ENCODE measurements around the gene TRIM47. TPM values are rescaled to one million over a fixed set of nuclear protein-coding genes. Genes with fewer than 3 reads are reported as not detected.
"Not testable (repeated sequence)": the region's sequence is repeated elsewhere in the genome, so short reads cannot be mapped to it uniquely, and the experiment has no call there.

Gene TRIM47
- polyA plus RNA-seq, 4 donors = 6.4 to 10.1 (median 7.9) TPM

- no peak for DNase-seq (ENCODE audit: low read depth in 4 of 4, low spot score in 3 of 4)
These were observed 14.3 kb upstream of the TRIM47 start for GRCh38 chr17:75892556-75893224.

DNA sequence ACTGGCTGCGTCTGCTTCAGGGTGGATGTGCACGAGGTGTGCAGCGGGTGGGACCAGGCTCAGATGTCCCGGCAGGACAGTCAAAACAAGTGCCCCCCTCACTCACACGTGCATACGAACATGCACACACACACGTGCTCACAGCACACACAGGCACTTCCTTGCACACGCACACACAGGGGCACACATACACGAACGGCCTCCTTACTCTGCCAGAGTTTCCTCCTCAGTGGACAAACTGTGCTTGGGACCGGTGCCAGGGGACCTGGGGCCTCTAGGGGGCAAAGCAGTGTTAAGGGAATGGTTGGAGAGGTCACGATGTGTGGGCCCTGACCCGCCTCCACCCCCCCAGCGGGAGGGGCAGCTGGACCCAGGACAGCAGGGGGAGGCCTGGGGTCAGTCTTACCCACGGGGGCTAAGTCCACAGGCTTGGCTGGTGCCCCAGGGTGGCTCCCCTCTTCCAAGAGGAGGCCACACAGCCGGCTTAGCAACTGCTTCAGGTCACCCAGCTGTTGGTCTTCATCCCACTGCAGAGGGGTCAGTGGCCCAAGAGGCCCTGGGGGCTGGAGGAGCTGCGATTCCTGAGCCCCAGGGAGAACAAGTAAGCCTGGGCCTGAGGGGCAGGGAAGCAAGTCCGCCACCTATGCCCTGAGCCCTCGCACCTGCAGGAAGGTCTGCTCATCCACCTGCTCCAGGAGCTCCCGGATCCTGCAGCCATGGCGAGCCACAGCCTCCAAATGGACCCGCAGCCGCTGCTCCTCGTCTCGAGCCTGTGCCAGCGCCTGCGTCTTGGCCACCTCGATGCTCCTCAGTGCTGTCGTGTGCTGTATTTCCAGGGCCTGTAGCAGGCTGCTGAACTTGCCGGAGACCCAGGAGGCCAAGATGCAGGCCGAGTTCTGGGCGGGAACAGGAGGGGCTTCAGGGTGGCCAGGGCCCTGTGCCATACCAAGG, 13.5 kb upstream of the TRIM47 start:
- no peak for DNase-seq (ENCODE audit: low read depth in 4 of 4, low spot score in 3 of 4)

- no peak for DNase-seq (ENCODE audit: low read depth in 4 of 4, low spot score in 3 of 4)
These were observed 12.7 kb upstream of the TRIM47 start for GRCh38 chr17:75891022-75891604.

GRCh38 chr17:75889454-75889853, 11.1 kb upstream of the TRIM47 start:
- DNase-seq (ENCODE audit: low read depth in 4 of 4, low spot score in 3 of 4) = no peak

GRCh38 chr17:75888484-75888883, 10.1 kb upstream of the TRIM47 start:
- no peak for DNase-seq (ENCODE audit: low read depth in 4 of 4, low spot score in 3 of 4)

DNA sequence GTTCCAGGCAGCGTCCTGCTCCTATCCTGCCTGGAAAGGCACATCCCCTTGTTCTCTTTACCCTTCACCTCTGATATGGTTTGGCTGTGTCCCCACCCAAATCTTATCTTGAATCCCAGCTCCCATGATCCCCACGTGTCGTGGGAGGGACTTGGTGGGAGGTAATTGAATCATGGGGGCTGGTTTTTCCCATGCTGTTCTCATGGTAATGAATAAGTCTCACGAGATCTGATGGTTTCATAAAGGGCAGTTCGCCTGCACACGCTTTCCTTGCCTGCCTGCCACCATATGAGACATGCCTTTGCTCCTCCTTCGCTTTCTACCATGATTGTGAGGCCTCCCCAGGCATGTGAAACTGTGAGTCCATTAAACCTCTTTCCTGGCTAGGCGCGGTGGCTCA, 7.5 kb upstream of the TRIM47 start:
- not testable (repeated sequence) for DNase-seq (ENCODE audit: low read depth in 4 of 4, low spot score in 3 of 4)

DNA sequence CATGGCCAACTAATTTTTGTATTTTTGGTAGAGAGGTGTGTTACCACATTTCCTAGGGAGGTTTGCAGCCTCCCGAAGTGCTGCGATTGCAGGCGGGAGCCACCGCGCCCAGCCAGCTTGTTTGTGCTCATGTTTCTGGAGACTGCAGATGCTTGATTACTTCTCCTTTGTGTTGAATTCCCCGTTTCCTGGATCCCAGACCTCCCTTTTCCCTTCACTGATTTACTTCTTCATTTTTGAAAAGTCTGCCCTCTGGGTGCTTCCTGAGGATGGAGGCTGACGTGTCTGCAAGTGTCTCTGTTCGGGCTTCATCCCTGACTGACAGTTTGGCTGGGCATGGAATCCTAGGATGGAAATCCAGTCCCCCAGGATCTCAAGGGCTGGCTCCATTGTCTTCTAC, 7.0 kb upstream of the TRIM47 start:
- no peak for DNase-seq (ENCODE audit: low read depth in 4 of 4, low spot score in 3 of 4)

- DNase-seq (ENCODE audit: low read depth in 4 of 4, low spot score in 3 of 4) = no peak
These were observed 3.5 kb upstream of the TRIM47 start for GRCh38 chr17:75881678-75882454.

GRCh38 chr17:75880266-75880665, 1.9 kb upstream of the TRIM47 start:
- no peak for DNase-seq (ENCODE audit: low read depth in 4 of 4, low spot score in 3 of 4)

GRCh38 chr17:75877752-75878173, 618 bp downstream of the TRIM47 start:
- DNase-seq (ENCODE audit: low read depth in 4 of 4, low spot score in 3 of 4) = no peak

GRCh38 chr17:75876938-75877751, 1.2 kb downstream of the TRIM47 start:
- DNase-seq (ENCODE audit: low read depth in 4 of 4, low spot score in 3 of 4) = no peak

DNA sequence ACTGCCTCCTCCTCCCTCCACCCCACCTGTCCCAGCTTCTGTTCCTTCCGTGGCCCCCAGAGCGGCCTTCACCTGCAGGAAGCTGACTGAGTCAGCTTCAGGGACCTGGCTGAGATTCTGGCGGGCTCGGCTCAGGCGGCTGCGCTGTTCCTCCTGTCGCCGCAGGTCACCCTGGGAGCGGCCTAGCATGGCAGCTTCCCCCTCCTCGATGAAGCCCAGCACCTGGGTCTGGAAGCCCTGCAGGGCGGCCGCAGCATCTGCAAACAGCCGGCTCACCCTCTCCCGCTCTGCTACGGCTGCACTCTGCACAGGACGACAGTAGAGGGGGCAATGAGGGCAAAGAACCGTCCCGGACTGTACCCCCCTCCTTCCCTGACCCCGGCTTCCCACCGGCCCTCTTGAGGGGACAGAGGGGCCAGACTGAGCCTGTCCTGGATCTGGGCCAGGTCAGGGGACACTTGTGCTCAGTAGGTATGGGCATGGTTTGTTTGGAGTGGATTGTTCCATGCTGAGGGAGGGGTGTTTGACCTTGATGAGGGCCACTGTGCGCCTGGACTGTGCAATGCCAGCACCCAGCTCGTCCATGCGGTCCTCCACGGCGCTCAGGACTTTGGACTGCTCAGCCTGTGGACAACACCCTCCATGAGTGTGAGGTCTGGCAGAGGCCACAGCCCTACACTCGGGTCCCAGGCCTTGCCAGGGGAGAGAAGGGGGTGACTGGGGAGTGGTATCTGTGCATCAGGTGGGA, 2.0 kb downstream of the TRIM47 start:
- DNase-seq (ENCODE audit: low read depth in 4 of 4, low spot score in 3 of 4) = no peak

- DNase-seq (ENCODE audit: low read depth in 4 of 4, low spot score in 3 of 4) = no peak
These were observed 2.5 kb downstream of the TRIM47 start for GRCh38 chr17:75875940-75876189.

DNA sequence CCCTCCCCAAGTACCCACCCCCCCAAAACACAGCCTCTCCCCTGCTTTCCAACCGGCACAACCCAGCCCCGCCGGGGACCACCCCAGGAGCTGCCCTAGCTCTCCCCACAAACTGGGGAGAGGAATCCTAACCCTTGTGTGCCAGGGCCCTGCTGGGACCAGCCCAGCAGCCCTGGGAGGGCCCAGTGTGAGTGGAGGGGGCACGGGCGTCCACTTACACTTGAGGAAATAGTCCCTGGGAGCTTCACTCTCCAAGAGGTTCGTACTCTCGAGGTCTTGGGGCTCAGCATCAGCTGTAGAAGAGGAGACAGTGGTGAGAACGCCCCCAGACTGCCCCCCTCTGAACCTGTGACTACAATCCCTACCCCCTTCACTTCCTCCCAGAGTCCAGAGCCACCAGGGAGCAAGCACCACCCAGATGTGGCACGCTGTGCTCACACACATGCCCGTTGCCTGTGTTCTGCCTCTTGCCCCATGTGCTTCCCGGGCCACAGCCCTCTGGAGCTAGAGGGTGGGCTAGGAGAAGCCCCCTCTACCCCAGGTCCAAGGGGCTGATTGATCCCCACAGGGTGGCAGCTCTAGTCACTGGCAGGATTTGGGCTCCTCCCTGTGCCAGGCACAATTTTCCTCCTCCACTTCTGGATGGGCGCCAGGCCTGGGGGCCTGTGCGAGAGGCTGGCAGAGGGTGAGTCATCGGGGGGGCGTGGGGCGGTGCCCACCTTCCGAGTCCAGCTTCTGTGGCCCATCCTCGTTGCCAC, 3.0 kb downstream of the TRIM47 start:
- DNase-seq (ENCODE audit: low read depth in 4 of 4, low spot score in 3 of 4) = no peak

GRCh38 chr17:75874323-75875181, 3.8 kb downstream of the TRIM47 start:
- DNase-seq (ENCODE audit: low read depth in 4 of 4, low spot score in 3 of 4) = no peak

- DNase-seq (ENCODE audit: low read depth in 4 of 4, low spot score in 3 of 4) = no peak
These were observed 4.6 kb downstream of the TRIM47 start for GRCh38 chr17:75873587-75874322.
